Neural cell (in vitro differentiated cells): ENCODE results near the gene SLC29A1. TPM values are rescaled to one million over a fixed set of nuclear protein-coding genes. Genes with fewer than 3 reads are reported as not detected.

Experiments
- H2AFZ ChIP-seq: fragments of 200-600, 300-800 bp; sonication (generic), shearing (Covaris generic); 2 replicates; pipeline ENCODE4 v1.6.0; 2014; ENCODE audit warnings: low read depth, mild to moderate bottlenecking, antibody characterized with exemption, low read length, moderate library complexity
- H3F3A ChIP-seq: fragments of 200-600 bp; shearing (Covaris generic); 2 replicates; pipeline ENCODE4 v1.6.1; 2016; ENCODE audit warnings: mild to moderate bottlenecking, moderate library complexity, mixed read lengths, antibody characterized with exemption, low read length; ENCODE audit not compliant: insufficient read depth, poor library complexity, severe bottlenecking
- H3K27ac ChIP-seq: fragments of 200-600, 300-800 bp; sonication (generic), shearing (Covaris generic); 2 replicates; pipeline ENCODE4 v1.5.1; 2014; ENCODE audit warnings: mild to moderate bottlenecking, low read length, moderate library complexity
- H3K27me3 ChIP-seq: fragments of 300-800, 200-600 bp; sonication (generic), shearing (Covaris generic); 2 replicates; pipeline ENCODE4 v1.6.0; 2014; ENCODE audit warnings: mild to moderate bottlenecking, low read depth, low read length, moderate library complexity; ENCODE audit not compliant: insufficient read depth
- H3K36me3 ChIP-seq: fragments of 300-800, 200-600 bp; sonication (generic), shearing (Covaris generic); 2 replicates; pipeline ENCODE4 v1.5.1; 2014; ENCODE audit warnings: mild to moderate bottlenecking, antibody characterized with exemption, low read length, moderate library complexity; ENCODE audit not compliant: insufficient read depth
- H3K4me2 ChIP-seq: fragments of 300-800, 200-600 bp; sonication (generic), shearing (Covaris generic); 2 replicates; pipeline ENCODE4 v1.6.0; 2014; ENCODE audit warnings: mild to moderate bottlenecking, low read length
- H3K4me3 ChIP-seq: fragments of 300-800, 200-600 bp; sonication (generic), shearing (Covaris generic); 2 replicates; pipeline ENCODE4 v1.5.1; 2014; ENCODE audit warnings: mild to moderate bottlenecking, low read length, moderate library complexity
- H3K79me2 ChIP-seq: fragments of 200-600 bp; shearing (Covaris generic); replicated peaks from 2 replicates; pipeline ENCODE4 v1.6.0; 2014; ENCODE audit warnings: mild to moderate bottlenecking, low read length, moderate library complexity; ENCODE audit not compliant: insufficient read depth
- H3K9ac ChIP-seq: fragments of 300-800, 200-600 bp; sonication (generic), shearing (Covaris generic); 2 replicates; pipeline ENCODE4 v1.6.1; 2016; ENCODE audit warnings: mild to moderate bottlenecking, low read length, mixed read lengths
- H3K9me2 ChIP-seq: fragments of 200-600 bp; shearing (Covaris generic); 2 replicates; pipeline ENCODE4 v1.6.1; 2016; ENCODE audit warnings: mild to moderate bottlenecking, low read length, mixed read lengths; ENCODE audit not compliant: insufficient read depth
- H3K9me3 ChIP-seq: fragments of 200-600, 300-800 bp; sonication (generic), shearing (Covaris generic); 2 replicates; pipeline ENCODE4 v1.6.1; 2016; ENCODE audit warnings: mild to moderate bottlenecking, mixed run types, low read length, moderate library complexity, mixed read lengths
- H4K20me1 ChIP-seq: fragments of 200-600 bp; shearing (Covaris generic); 2 replicates; pipeline ENCODE4 v1.6.1; 2016; ENCODE audit warnings: mild to moderate bottlenecking, mixed run types; ENCODE audit not compliant: insufficient read depth
- CTCF ChIP-seq: fragments of 450-650 bp; IDR thresholded peaks from 2 replicates; pipeline ENCODE4 v1.5.1; 2014; ENCODE audit warnings: antibody characterized with exemption, mild to moderate bottlenecking, moderate library complexity; ENCODE audit not compliant: poor library complexity, severe bottlenecking
- EP300 ChIP-seq: fragments of 450-650 bp; conservative IDR thresholded peaks from 2 replicates; pipeline ENCODE4 v1.6.1; 2014; ENCODE audit warnings: antibody characterized with exemption, mild to moderate bottlenecking, moderate library complexity; ENCODE audit not compliant: poor library complexity, severe bottlenecking
- EZH2 ChIP-seq: fragments of 200-600, 300-800 bp; shearing (Covaris generic), sonication (generic); IDR thresholded peaks from 2 replicates; pipeline ENCODE4 v1.6.1; 2014; ENCODE audit warnings: antibody characterized with exemption, low read length, borderline replicate concordance, mild to moderate bottlenecking; ENCODE audit not compliant: insufficient read depth, poor library complexity, severe bottlenecking
- MXI1 ChIP-seq: fragments of 450-650 bp; conservative IDR thresholded peaks from 2 replicates; pipeline ENCODE4 v1.6.1; 2014; ENCODE audit warnings: antibody characterized with exemption, mild to moderate bottlenecking; ENCODE audit not compliant: poor library complexity, severe bottlenecking
- POLR2AphosphoS5 ChIP-seq: IDR thresholded peaks from 2 replicates; pipeline ENCODE4 v1.6.1; 2012
- RAD21 ChIP-seq: fragments of 450-650 bp; conservative IDR thresholded peaks from 2 replicates; pipeline ENCODE4 v1.6.1; 2014; ENCODE audit warnings: antibody characterized with exemption, mild to moderate bottlenecking, moderate library complexity
- REST ChIP-seq: IDR thresholded peaks from 2 replicates; pipeline ENCODE4 v1.6.1; 2012; ENCODE audit warnings: borderline replicate concordance
- SMC3 ChIP-seq: fragments of 450-650 bp; conservative IDR thresholded peaks from 2 replicates; pipeline ENCODE4 v1.6.1; 2014; ENCODE audit warnings: antibody characterized with exemption, mild to moderate bottlenecking, moderate library complexity; ENCODE audit not compliant: poor library complexity
- TAF1 ChIP-seq: IDR thresholded peaks from 2 replicates; pipeline ENCODE4 v1.6.1; 2012; ENCODE audit warnings: low read depth
- polyA plus RNA-seq: library from polyadenylated mRNA; depleted of rRNA; stranded (reverse); fragments of >200 nt; gene quantifications from 2 replicates; pipeline ENCODE4 v1.2.3, GENCODE V29; 2014

The SLC29A1 gene
- polyA plus RNA-seq, 1 donor from 2014 or later: 18.9 TPM

- Histone ChIP-seq H3K9ac (no peak overlapping the region), H3K4me3 (no peak overlapping the region), H3K79me2 (no peaks in the 10 kb centered on the region), H3K27ac (no peak overlapping the region), H3K9me3 (no peaks in the 10 kb centered on the region), H4K20me1 (no peaks in the 10 kb centered on the region), H3K36me3 (no peaks in the 10 kb centered on the region), H3F3A (no peaks in the 10 kb centered on the region), H3K9me2 (no peaks in the 10 kb centered on the region), H2AFZ (no peak overlapping the region), H3K27me3 (no peaks in the 10 kb centered on the region), H3K4me2 (no peak overlapping the region)
- no peak for TF ChIP-seq REST
- no peak for TF ChIP-seq POLR2AphosphoS5
- TF ChIP-seq SMC3: no peak
- TF ChIP-seq TAF1: no peak
- no peak for TF ChIP-seq EP300
- no peak for TF ChIP-seq MXI1
- TF ChIP-seq EZH2: no peak
- no peak for TF ChIP-seq RAD21
- no peak for TF ChIP-seq CTCF
These were observed 30.9 kb upstream of the SLC29A1 start for GRCh38 chr6:44192428-44193041.

- Histone ChIP-seq H3K9ac (no peak overlapping the region), H3K9me3 (no peaks in the 10 kb centered on the region), H3F3A (no peaks in the 10 kb centered on the region), H3K27ac (no peak overlapping the region), H3K27me3 (no peaks in the 10 kb centered on the region), H3K4me3 (no peak overlapping the region), H2AFZ (no peak overlapping the region), H4K20me1 (no peaks in the 10 kb centered on the region), H3K9me2 (no peaks in the 10 kb centered on the region), H3K4me2 (no peak overlapping the region), H3K79me2 (no peaks in the 10 kb centered on the region), H3K36me3 (no peaks in the 10 kb centered on the region)
- TF ChIP-seq SMC3 (no peak), EZH2 (no peak), EP300 (no peak), TAF1 (no peak), CTCF (no peak), RAD21 (no peak), REST (no peak)
These were observed 30.0 kb upstream of the SLC29A1 start for GRCh38 chr6:44193307-44193910.
